HEK293 (cell line): Measurements from ENCODE around the gene SMTN.

ENCODE experiments used
- SALL2 ChIP-seq: fragments of 450-650 bp; formaldehyde crosslinking; IDR thresholded peaks from 2 replicates; pipeline ENCODE4 v1.5.0; 2017; ENCODE audit warnings: missing biosample characterization, mild to moderate bottlenecking, missing genetic modification characterization, borderline replicate concordance
- SP3 ChIP-seq: fragments of 450-650 bp; formaldehyde crosslinking; IDR thresholded peaks from 2 replicates; pipeline ENCODE4 v1.5.1; 2016; ENCODE audit warnings: missing biosample characterization, missing genetic modification characterization
- TCF7L2 ChIP-seq: IDR thresholded peaks from 2 replicates; pipeline ENCODE4 v1.6.1; 2011; ENCODE audit warnings: low read depth, mild to moderate bottlenecking, inconsistent platforms, low read length, moderate library complexity, borderline replicate concordance
- YY1 ChIP-seq: fragments of 450-650 bp; formaldehyde crosslinking; IDR thresholded peaks from 2 replicates; pipeline ENCODE4 v1.5.1; 2018; ENCODE audit warnings: missing biosample characterization, missing genetic modification characterization
- ZFP41 ChIP-seq: fragments of 450-650 bp; formaldehyde crosslinking; IDR thresholded peaks from 2 replicates; pipeline ENCODE4 v1.5.1; 2016; ENCODE audit warnings: missing biosample characterization, missing genetic modification characterization, borderline replicate concordance
- ZNF112 ChIP-seq: fragments of 450-650 bp; formaldehyde crosslinking; IDR thresholded peaks from 2 replicates; pipeline ENCODE4 v1.5.0; 2017; ENCODE audit warnings: missing biosample characterization, missing genetic modification characterization
- ZNF221 ChIP-seq: fragments of 450-650 bp; formaldehyde crosslinking; IDR thresholded peaks from 2 replicates; pipeline ENCODE4 v1.5.1; 2017; ENCODE audit warnings: missing biosample characterization, missing genetic modification characterization, borderline replicate concordance
- ZNF239 ChIP-seq: fragments of 450-650 bp; formaldehyde crosslinking; IDR thresholded peaks from 2 replicates; pipeline ENCODE4 v1.5.1; 2016; ENCODE audit warnings: missing biosample characterization, missing genetic modification characterization
- TF ChIP-seq, protein P1 (sequence below): fragments of 450-650 bp; formaldehyde crosslinking; IDR thresholded peaks from 2 replicates; pipeline ENCODE4 v1.5.1; 2016; ENCODE audit warnings: missing biosample characterization, missing genetic modification characterization
- TF ChIP-seq, protein P2 (sequence below): fragments of 450-650 bp; formaldehyde crosslinking; IDR thresholded peaks from 2 replicates; pipeline ENCODE4 v1.5.1; 2016; ENCODE audit warnings: missing biosample characterization, missing genetic modification characterization
- TF ChIP-seq, protein P3 (sequence below): fragments of 450-650 bp; formaldehyde crosslinking; IDR thresholded peaks from 2 replicates; pipeline ENCODE4 v1.5.1; 2016; ENCODE audit warnings: missing biosample characterization, missing genetic modification characterization
- TF ChIP-seq, protein P4 (sequence below): fragments of 450-650 bp; formaldehyde crosslinking; IDR thresholded peaks from 2 replicates; pipeline ENCODE4 v1.5.1; 2016; ENCODE audit warnings: missing biosample characterization, missing genetic modification characterization

DNA sequence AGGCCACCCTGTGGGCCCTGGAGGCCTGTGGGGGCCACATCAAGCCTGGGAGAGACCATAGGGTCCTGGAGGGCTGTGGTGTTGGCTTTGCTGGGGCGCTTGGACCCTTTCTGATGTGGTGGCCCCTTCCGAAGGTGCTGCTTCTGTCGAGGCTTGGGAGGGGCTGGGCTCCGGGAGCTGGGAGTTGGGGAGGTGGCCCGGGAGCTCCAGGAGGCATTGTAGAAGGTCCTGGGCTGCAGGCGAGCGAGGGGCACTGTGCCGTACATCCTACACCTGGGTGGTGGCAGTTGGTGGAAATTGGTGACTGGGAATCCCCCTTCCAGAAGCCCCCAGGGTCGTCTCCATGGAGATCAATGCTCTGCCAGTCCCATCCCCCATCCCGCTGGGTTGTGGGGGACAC lies 56.6 kb downstream of the SMTN start:
- TF ChIP-seq, protein P1, sequence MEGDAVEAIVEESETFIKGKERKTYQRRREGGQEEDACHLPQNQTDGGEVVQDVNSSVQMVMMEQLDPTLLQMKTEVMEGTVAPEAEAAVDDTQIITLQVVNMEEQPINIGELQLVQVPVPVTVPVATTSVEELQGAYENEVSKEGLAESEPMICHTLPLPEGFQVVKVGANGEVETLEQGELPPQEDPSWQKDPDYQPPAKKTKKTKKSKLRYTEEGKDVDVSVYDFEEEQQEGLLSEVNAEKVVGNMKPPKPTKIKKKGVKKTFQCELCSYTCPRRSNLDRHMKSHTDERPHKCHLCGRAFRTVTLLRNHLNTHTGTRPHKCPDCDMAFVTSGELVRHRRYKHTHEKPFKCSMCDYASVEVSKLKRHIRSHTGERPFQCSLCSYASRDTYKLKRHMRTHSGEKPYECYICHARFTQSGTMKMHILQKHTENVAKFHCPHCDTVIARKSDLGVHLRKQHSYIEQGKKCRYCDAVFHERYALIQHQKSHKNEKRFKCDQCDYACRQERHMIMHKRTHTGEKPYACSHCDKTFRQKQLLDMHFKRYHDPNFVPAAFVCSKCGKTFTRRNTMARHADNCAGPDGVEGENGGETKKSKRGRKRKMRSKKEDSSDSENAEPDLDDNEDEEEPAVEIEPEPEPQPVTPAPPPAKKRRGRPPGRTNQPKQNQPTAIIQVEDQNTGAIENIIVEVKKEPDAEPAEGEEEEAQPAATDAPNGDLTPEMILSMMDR (tag by site-specific recombination) = no peak
- TF ChIP-seq, protein P2, sequence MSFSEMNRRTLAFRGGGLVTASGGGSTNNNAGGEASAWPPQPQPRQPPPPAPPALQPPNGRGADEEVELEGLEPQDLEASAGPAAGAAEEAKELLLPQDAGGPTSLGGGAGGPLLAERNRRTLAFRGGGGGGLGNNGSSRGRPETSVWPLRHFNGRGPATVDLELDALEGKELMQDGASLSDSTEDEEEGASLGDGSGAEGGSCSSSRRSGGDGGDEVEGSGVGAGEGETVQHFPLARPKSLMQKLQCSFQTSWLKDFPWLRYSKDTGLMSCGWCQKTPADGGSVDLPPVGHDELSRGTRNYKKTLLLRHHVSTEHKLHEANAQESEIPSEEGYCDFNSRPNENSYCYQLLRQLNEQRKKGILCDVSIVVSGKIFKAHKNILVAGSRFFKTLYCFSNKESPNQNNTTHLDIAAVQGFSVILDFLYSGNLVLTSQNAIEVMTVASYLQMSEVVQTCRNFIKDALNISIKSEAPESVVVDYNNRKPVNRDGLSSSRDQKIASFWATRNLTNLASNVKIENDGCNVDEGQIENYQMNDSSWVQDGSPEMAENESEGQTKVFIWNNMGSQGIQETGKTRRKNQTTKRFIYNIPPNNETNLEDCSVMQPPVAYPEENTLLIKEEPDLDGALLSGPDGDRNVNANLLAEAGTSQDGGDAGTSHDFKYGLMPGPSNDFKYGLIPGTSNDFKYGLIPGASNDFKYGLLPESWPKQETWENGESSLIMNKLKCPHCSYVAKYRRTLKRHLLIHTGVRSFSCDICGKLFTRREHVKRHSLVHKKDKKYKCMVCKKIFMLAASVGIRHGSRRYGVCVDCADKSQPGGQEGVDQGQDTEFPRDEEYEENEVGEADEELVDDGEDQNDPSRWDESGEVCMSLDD (tag by site-specific recombination) = no peak
- TF ChIP-seq TCF7L2 (no peak), ZNF221 (no peak), YY1 (tag by site-specific recombination) (no peak), ZFP41 (no peak), ZNF112 (tag by site-specific recombination) (no peak), SP3 (tag by site-specific recombination) (no peak), SALL2 (tag by site-specific recombination) (no peak), ZNF239 (tag by site-specific recombination) (no peak)
- TF ChIP-seq, protein P3, sequence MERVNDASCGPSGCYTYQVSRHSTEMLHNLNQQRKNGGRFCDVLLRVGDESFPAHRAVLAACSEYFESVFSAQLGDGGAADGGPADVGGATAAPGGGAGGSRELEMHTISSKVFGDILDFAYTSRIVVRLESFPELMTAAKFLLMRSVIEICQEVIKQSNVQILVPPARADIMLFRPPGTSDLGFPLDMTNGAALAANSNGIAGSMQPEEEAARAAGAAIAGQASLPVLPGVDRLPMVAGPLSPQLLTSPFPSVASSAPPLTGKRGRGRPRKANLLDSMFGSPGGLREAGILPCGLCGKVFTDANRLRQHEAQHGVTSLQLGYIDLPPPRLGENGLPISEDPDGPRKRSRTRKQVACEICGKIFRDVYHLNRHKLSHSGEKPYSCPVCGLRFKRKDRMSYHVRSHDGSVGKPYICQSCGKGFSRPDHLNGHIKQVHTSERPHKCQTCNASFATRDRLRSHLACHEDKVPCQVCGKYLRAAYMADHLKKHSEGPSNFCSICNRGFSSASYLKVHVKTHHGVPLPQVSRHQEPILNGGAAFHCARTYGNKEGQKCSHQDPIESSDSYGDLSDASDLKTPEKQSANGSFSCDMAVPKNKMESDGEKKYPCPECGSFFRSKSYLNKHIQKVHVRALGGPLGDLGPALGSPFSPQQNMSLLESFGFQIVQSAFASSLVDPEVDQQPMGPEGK (tag by site-specific recombination) = no peak
- TF ChIP-seq, protein P4, sequence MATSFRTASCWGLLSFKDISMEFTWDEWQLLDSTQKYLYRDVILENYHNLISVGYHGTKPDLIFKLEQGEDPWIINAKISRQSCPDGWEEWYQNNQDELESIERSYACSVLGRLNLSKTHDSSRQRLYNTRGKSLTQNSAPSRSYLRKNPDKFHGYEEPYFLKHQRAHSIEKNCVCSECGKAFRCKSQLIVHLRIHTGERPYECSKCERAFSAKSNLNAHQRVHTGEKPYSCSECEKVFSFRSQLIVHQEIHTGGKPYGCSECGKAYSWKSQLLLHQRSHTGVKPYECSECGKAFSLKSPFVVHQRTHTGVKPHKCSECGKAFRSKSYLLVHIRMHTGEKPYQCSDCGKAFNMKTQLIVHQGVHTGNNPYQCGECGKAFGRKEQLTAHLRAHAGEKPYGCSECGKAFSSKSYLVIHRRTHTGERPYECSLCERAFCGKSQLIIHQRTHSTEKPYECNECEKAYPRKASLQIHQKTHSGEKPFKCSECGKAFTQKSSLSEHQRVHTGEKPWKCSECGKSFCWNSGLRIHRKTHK (tag by site-specific recombination) = no peak
